Testis (tissue), 2 donors: ENCODE measurements around the gene FSTL5.

Experiments
- CTCF ChIP-seq, 3 experiments: fragments of 450-650 bp in 2 of 3; fragments of 200-600 bp in 1 of 3; sonication (generic) in 1 of 3; IDR thresholded peaks; one replicate each; pipeline ENCODE4 v1.5.1; 2016 to 2019; ENCODE audit warnings: antibody characterized with exemption in 3 of 3, mild to moderate bottlenecking in 2 of 3, moderate library complexity in 1 of 3
- POLR2A ChIP-seq: fragments of 450-650 bp; IDR thresholded peaks from one replicate; pipeline ENCODE4 v1.6.1; 2017; ENCODE audit warnings: antibody characterized with exemption, mild to moderate bottlenecking, moderate library complexity

- TF ChIP-seq CTCF (IDR thresholded peaks at IDR 0.05) (no peak), POLR2A (no peak)
Measured at GRCh38 chr4:162046135-162046534, 117.7 kb downstream of the FSTL5 start.
